Heart right ventricle (tissue), 16 donors: Measurements from ENCODE around the gene TJP3. TPM values are rescaled to one million over a fixed set of nuclear protein-coding genes. Genes with fewer than 3 reads are reported as not detected.

ENCODE experiments used
- ATAC-seq, 8 donors: fragments of 200-7000 bp; cut with Tn5 transposase; one replicate each; pipeline ENCODE4 v1.9.1; 2020; ENCODE audit warnings: mild to moderate bottlenecking in 8 of 8, moderate library complexity in 8 of 8, moderate number of reproducible peaks in 1 of 8
- DNase-seq, 2 donors: peaks; one replicate each; pipeline ENCODE4 v3.0.0-alpha.2; 2020
- H3K27ac ChIP-seq, 10 donors: fragments of 200-600 bp; sonication (generic) in 2 of 10; one replicate each; pipeline versions ENCODE4 v1.5.0 to v1.8.0; 2020 to 2022; ENCODE audit warnings: mild to moderate bottlenecking in 3 of 10
- H3K27me3 ChIP-seq, 7 donors: fragments of 200-600 bp; one replicate each; pipeline ENCODE4 v1.8.0; 2021 to 2022; ENCODE audit warnings: mild to moderate bottlenecking in 2 of 7
- H3K36me3 ChIP-seq, 9 donors: fragments of 200-600 bp; sonication (generic) in 1 of 9; one replicate each; pipeline versions ENCODE4 v1.5.0 to v1.8.0; 2020 to 2022; ENCODE audit warnings: mild to moderate bottlenecking in 2 of 9
- H3K4me1 ChIP-seq, 9 donors: fragments of 200-600 bp; sonication (generic) in 1 of 9; one replicate each; pipeline versions ENCODE4 v1.5.0 to v1.8.0; 2020 to 2022; ENCODE audit warnings: mild to moderate bottlenecking in 4 of 9
- H3K4me3 ChIP-seq, 10 donors: fragments of 200-600 bp; sonication (generic) in 2 of 10; one replicate each; pipeline versions ENCODE4 v1.5.0 to v1.8.0; 2020 to 2022; ENCODE audit warnings: mild to moderate bottlenecking in 7 of 10, moderate library complexity in 2 of 10
- H3K9me3 ChIP-seq, 11 donors: fragments of 200-600 bp in 10 of 11; sonication (generic) in 2 of 11; one replicate each; pipeline versions ENCODE4 v1.5.0 to v1.8.0; 2013 to 2022; ENCODE audit warnings: mild to moderate bottlenecking in 2 of 11, control low read depth in 1 of 11, moderate library complexity in 1 of 11
- WGBS, 2 donors: extraction: QIAGEN DNeasy Blood & Tissue Kit; methylation state at CpG; one replicate each; pipeline ENCODE4 v1.1.7; 2013; ENCODE audit warnings: inconsistent platforms in 1 of 2; 5-methylcytosine and 5-hydroxymethylcytosine counted together
- intact Hi-C, 10 donors: fragments of 100-400 bp; cut with DNase I; formaldehyde crosslinking; loops; one replicate each; pipeline versions ENCODE4 v1.11.1 to v1.14.2; 2022
- polyA plus RNA-seq, 2 donors: library from polyadenylated mRNA; stranded (reverse); fragments of 200-250 nt; gene quantifications; one replicate each; pipeline ENCODE4 v1.2.3, GENCODE V29; 2013
- total RNA-seq, 10 donors: library from RNA; stranded (reverse); fragmentation: NEBNext Ultra II Directional in 3 of 10; extraction: Animal tissue kit (Norgen Biotek cat#: 25700) in 3 of 10; gene quantifications; one replicate each; pipeline versions ENCODE4 v1.2.1 to v1.2.4, GENCODE V29; 2021 to 2023
- TF ChIP-seq, protein P1 (sequence below), 9 donors: fragments of 200-600 bp; sonication (generic) in 2 of 9; IDR thresholded peaks; one replicate each; pipeline versions ENCODE4 v1.5.0 to v1.8.0; 2021 to 2022; ENCODE audit warnings: antibody characterized with exemption in 9 of 9, mild to moderate bottlenecking in 5 of 9, moderate library complexity in 1 of 9
- donor health status: Arrhythmogenic right ventricular cardiomyopathy.
- donor health status: ischemic (EF 13 %, LVEDD 7.1; RV severe dilation, severe dysfunction).
- donor health status: healthy with polysubstance abuse.
- donor health status: DM: no; HTN: yes; CAD: no.
- donor health status: DM: no; HTN: no; CAD: no.
- donor health status: ischemic (EF 25% LVEDD 6.9; RV normal size, moderate dysfunction).
- donor health status: ischemic (EF 25% LVEDD 5.7; RV mildly dilated, moderate dysfunction).
- donor health status: healthy.
- donor health status: DM: yes; HTN: yes; CAD: no.
- donor health status: Ischemic cardiomyopathy.
- donor health status: ischemic (EF 35%, LVEDD 5.7; RV mildly dilated, moderate dysfunction).
- donor health status: nonischemic (EF 11% LVEDD 7.7; RV severe dilation, severe dysfunction).
- donor health status: DM: yes; HTN: yes; CAD: no.
- donor health status: PGD.
- donor health status: ischemic (EF 29% LVEDD 5.4; RV normal size, mild dysfunction).
- donor health status: nonischemic (EF 23%, LVEDD 6.1; RV moderate dilation, normal function).

Gene TJP3
- total and polyA plus RNA-seq, 12 donors = 0.06 to 0.49 (median 0.25) TPM; not detected in 8

DNA sequence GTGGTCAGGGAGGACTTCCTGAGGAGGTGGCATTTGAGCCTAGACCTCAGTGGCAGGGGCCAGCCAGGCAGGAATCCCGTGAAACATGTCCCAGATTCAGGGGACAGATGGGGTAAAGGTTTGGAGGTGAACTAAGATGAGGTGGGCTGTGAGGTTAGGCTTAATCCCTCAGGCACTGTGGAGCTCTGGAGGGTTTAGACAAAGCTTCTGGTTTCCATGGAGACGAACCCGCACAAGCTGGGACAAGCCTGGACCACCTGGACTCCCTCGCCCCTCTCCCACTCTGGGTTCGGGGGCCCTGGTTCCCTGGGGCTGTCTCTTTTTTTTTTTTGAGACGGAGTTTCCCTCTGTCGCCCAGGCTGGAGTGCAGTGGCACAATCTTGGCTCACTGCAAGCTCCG lies 15.7 kb downstream of the TJP3 start:
- H3K27me3 ChIP-seq = peaks cover 22 to 73% (median 55%) of the 10 kb centered on the region in 7 donors
- H3K4me1 ChIP-seq = peaks cover 0 to 20% (median 9%) of the 10 kb centered on the region in 9 donors
- no peak overlapping the region for H3K4me3 ChIP-seq
- no peak for ATAC-seq
- TF ChIP-seq, protein P1, sequence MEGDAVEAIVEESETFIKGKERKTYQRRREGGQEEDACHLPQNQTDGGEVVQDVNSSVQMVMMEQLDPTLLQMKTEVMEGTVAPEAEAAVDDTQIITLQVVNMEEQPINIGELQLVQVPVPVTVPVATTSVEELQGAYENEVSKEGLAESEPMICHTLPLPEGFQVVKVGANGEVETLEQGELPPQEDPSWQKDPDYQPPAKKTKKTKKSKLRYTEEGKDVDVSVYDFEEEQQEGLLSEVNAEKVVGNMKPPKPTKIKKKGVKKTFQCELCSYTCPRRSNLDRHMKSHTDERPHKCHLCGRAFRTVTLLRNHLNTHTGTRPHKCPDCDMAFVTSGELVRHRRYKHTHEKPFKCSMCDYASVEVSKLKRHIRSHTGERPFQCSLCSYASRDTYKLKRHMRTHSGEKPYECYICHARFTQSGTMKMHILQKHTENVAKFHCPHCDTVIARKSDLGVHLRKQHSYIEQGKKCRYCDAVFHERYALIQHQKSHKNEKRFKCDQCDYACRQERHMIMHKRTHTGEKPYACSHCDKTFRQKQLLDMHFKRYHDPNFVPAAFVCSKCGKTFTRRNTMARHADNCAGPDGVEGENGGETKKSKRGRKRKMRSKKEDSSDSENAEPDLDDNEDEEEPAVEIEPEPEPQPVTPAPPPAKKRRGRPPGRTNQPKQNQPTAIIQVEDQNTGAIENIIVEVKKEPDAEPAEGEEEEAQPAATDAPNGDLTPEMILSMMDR (IDR thresholded peaks at IDR 0.05) = no peak
- 49 to 57% methylated on average over 8 of the region's 8 CpGs for WGBS, 2 donors
- H3K9me3 ChIP-seq = peaks cover 0 to 2% (median 0%) of the 10 kb centered on the region in 11 donors
- H3K27ac ChIP-seq = no peak overlapping the region
- no peaks in the 10 kb centered on the region for H3K36me3 ChIP-seq
- intact Hi-C loops = no loop called here
- DNase-seq = no peak

- ATAC-seq (no peak), DNase-seq (no peak)
- Histone ChIP-seq H3K4me3 (no peak overlapping the region), H3K36me3 (no peaks in the 10 kb centered on the region), H3K27me3 (peaks cover 18 to 61% (median 46%) of the 10 kb centered on the region in 7 donors), H3K9me3 (peaks cover 0 to 7% (median 0%) of the 10 kb centered on the region in 11 donors), H3K27ac (no peak overlapping the region), H3K4me1 (peaks cover 0 to 20% (median 9%) of the 10 kb centered on the region in 9 donors)
- WGBS, 2 donors = 61 to 67% methylated on average over 3 of the region's 3 CpGs
- TF ChIP-seq, protein P1 (IDR thresholded peaks at IDR 0.05) = no peak
- intact Hi-C loops = no loop called here
Measured at GRCh38 chr19:3725121-3725520, 16.9 kb downstream of the TJP3 start.

- H3K36me3 ChIP-seq = no peaks in the 10 kb centered on the region
- peaks cover 0 to 7% (median 0%) of the 10 kb centered on the region in 11 donors for H3K9me3 ChIP-seq
- peaks cover 12 to 55% (median 39%) of the 10 kb centered on the region in 7 donors for H3K27me3 ChIP-seq
- peaks cover 0 to 17% (median 9%) of the 10 kb centered on the region in 9 donors for H3K4me1 ChIP-seq
- no peak overlapping the region for H3K27ac ChIP-seq
- intact Hi-C loops = no loop called here
- H3K4me3 ChIP-seq = no peak overlapping the region
- DNase-seq (no peak), ATAC-seq (no peak)
- 27 to 28% methylated on average over 14 of the region's 14 CpGs for WGBS, 2 donors
- TF ChIP-seq, protein P1 (IDR thresholded peaks at IDR 0.05) = no peak
Measured at GRCh38 chr19:3725640-3726310, 17.6 kb downstream of the TJP3 start.

DNA sequence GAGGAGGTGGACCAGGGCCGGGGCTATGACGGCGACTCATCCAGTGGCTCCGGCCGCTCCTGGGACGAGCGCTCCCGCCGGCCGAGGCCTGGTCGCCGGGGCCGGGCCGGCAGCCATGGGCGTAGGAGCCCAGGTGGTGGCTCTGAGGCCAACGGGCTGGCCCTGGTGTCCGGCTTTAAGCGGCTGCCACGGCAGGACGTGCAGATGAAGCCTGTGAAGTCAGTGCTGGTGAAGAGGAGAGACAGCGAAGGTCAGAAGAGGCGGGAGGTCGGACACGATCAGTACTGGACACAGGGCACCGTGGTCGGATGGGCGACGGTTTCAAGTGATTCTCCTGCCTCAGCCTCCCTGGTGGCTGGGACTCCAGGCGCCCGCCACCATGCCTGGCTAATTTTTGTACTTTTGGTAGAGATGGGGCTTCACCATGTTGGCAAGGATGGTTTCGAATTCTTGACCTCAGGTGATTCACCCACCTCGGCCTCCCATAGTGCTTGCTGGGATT lies 22.3 kb downstream of the TJP3 start:
- 93 to 94% methylated on average over 32 of the region's 32 CpGs for WGBS, 2 donors
- TF ChIP-seq, protein P1 (IDR thresholded peaks at IDR 0.05) = no peak
- intact Hi-C loops = no loop called here
- Histone ChIP-seq H3K27ac (no peak overlapping the region), H3K4me3 (no peak overlapping the region), H3K4me1 (no peaks in the 10 kb centered on the region), H3K9me3 (peaks cover 0 to 7% (median 0%) of the 10 kb centered on the region in 11 donors), H3K36me3 (no peaks in the 10 kb centered on the region), H3K27me3 (peaks cover 0 to 26% (median 7%) of the 10 kb centered on the region in 7 donors)
- DNase-seq = no peak
- no peak for ATAC-seq
